Endometrial microvascular endothelial cells (primary cell): ENCODE results near the gene SIT1. TPM values are rescaled to one million over a fixed set of nuclear protein-coding genes. Genes with fewer than 3 reads are reported as not detected.

Experiments used
- in situ Hi-C: cut with HindIII; loops from 2 replicates; pipeline ENCODE4 v1.10.0; 2017; ENCODE audit warnings: low sequenced_read_pairs, low pct_unique_long_range_greater_than_20kb; ENCODE audit errors: inconsistent ontology term
- total RNA-seq: library from RNA; depleted of rRNA; stranded (reverse); fragments of >200 nt; gene quantifications from one replicate; pipeline ENCODE4 v1.2.3, GENCODE V29; 2015; ENCODE audit errors: inconsistent ontology term

Gene SIT1
- total RNA-seq, 1 donor from 2014 or later: not detected

GRCh38 chr9:35664531-35665470 lies 14.1 kb upstream of the SIT1 start, which contains the start of gene ARHGEF39:
ARHGEF39 (minus strand) TSS chr9:35665195; CDS start chr9:35665169, 26 bp downstream.
- in situ Hi-C loops: no loop called here

- in situ Hi-C loops: no loop called here
These were observed 11.7 kb upstream of the SIT1 start for GRCh38 chr9:35662437-35662836.

GRCh38 chr9:35661756-35662350 lies 11.1 kb upstream of the SIT1 start:
- in situ Hi-C loops: no loop called here

- in situ Hi-C loops: no loop called here
These were observed 10.3 kb upstream of the SIT1 start for GRCh38 chr9:35660966-35661415.

- in situ Hi-C loops: no loop called here
These were observed 8.6 kb upstream of the SIT1 start for GRCh38 chr9:35659340-35659739.

GRCh38 chr9:35658968-35659220 lies 8.2 kb upstream of the SIT1 start:
- in situ Hi-C loops: no loop called here

GRCh38 chr9:35658137-35658967 lies 7.6 kb upstream of the SIT1 start, which contains the start of gene CCDC107:
CCDC107 (plus strand) TSS chr9:35658292; CDS start chr9:35658380, 88 bp downstream.
- in situ Hi-C loops: no loop called here

GRCh38 chr9:35657546-35658136 lies 6.9 kb upstream of the SIT1 start, which contains the start of gene RMRP:
RMRP (minus strand) TSS chr9:35658019.
- in situ Hi-C loops: no loop called here

- in situ Hi-C loops: no loop called here
These were observed 6.3 kb upstream of the SIT1 start for GRCh38 chr9:35656831-35657545.

GRCh38 chr9:35656348-35656747 lies 5.6 kb upstream of the SIT1 start:
- in situ Hi-C loops: no loop called here

GRCh38 chr9:35653611-35654010 lies 2.9 kb upstream of the SIT1 start:
- in situ Hi-C loops: no loop called here

- in situ Hi-C loops: no loop called here
These were observed 2.1 kb upstream of the SIT1 start for GRCh38 chr9:35652829-35653209.

GRCh38 chr9:35651956-35652828 lies 1.5 kb upstream of the SIT1 start:
- in situ Hi-C loops: no loop called here

GRCh38 chr9:35649431-35650340 lies 1.0 kb downstream of the SIT1 start:
- in situ Hi-C loops: no loop called here

GRCh38 chr9:35646533-35647265 lies 4.0 kb downstream of the SIT1 start:
- in situ Hi-C loops: no loop called here

- in situ Hi-C loops: no loop called here
These were observed 4.6 kb downstream of the SIT1 start for GRCh38 chr9:35646153-35646532.
